Mononuclear cell (primary cell): ENCODE results near the gene PKMYT1. TPM values are rescaled to one million over a fixed set of nuclear protein-coding genes. Genes with fewer than 3 reads are reported as not detected.
"Not testable (repeated sequence)": the region's sequence is repeated elsewhere in the genome, so short reads cannot be mapped to it uniquely, and the experiment has no call there.

Experiments used
- H3K27me3 ChIP-seq: 2 replicates; pipeline ENCODE4 v1.6.0; 2011; ENCODE audit warnings: low read length, control low read depth; ENCODE audit not compliant: insufficient read depth
- H3K4me1 ChIP-seq: 2 replicates; pipeline ENCODE4 v1.5.1; 2011; ENCODE audit warnings: mild to moderate bottlenecking, low read length, control low read depth; ENCODE audit not compliant: insufficient read depth
- H3K4me3 ChIP-seq: 2 replicates; pipeline ENCODE4 v1.5.1; 2011; ENCODE audit warnings: mild to moderate bottlenecking, low read length, moderate library complexity
- H3K9me3 ChIP-seq: 2 replicates; pipeline ENCODE4 v1.5.1; 2011; ENCODE audit warnings: low read depth, mild to moderate bottlenecking, control low read depth, low read length
- total RNA-seq: library from RNA; depleted of rRNA; stranded (reverse); fragments of >200 nt; gene quantifications from one replicate; pipeline ENCODE4 v1.2.3, GENCODE V29; 2012

The PKMYT1 gene
- total RNA-seq, 1 donor: 1.3 TPM

GRCh38 chr16:2953706-2954627 lies 26.3 kb downstream of the PKMYT1 start:
- Histone ChIP-seq H3K4me3 (no peak overlapping the region), H3K27me3 (no peaks in the 10 kb centered on the region), H3K4me1 (peaks cover 9% of the 10 kb centered on the region), H3K9me3 (no peaks in the 10 kb centered on the region)

GRCh38 chr16:2952679-2953078 lies 27.6 kb downstream of the PKMYT1 start:
- H3K4me3 ChIP-seq: no peak overlapping the region
- no peaks in the 10 kb centered on the region for H3K9me3 ChIP-seq
- no peaks in the 10 kb centered on the region for H3K27me3 ChIP-seq
- peaks cover 9% of the 10 kb centered on the region for H3K4me1 ChIP-seq

- Histone ChIP-seq H3K4me3 (no peak overlapping the region), H3K4me1 (peaks cover under 1% of the 10 kb centered on the region), H3K27me3 (no peaks in the 10 kb centered on the region), H3K9me3 (no peaks in the 10 kb centered on the region)
Observed at GRCh38 chr16:2950773-2951172, 29.5 kb downstream of the PKMYT1 start.

GRCh38 chr16:2950353-2950724 lies 29.9 kb downstream of the PKMYT1 start:
- no peaks in the 10 kb centered on the region for H3K4me1 ChIP-seq
- H3K9me3 ChIP-seq: no peaks in the 10 kb centered on the region
- H3K27me3 ChIP-seq: no peaks in the 10 kb centered on the region
- no peak overlapping the region for H3K4me3 ChIP-seq

GRCh38 chr16:2949705-2950352 lies 30.4 kb downstream of the PKMYT1 start:
- Histone ChIP-seq H3K4me3 (no peak overlapping the region), H3K27me3 (no peaks in the 10 kb centered on the region), H3K4me1 (no peaks in the 10 kb centered on the region), H3K9me3 (no peaks in the 10 kb centered on the region)

- no peaks in the 10 kb centered on the region for H3K4me1 ChIP-seq
- no peaks in the 10 kb centered on the region for H3K9me3 ChIP-seq
- H3K27me3 ChIP-seq: no peaks in the 10 kb centered on the region
- no peak overlapping the region for H3K4me3 ChIP-seq
Observed at GRCh38 chr16:2948807-2949704, 31.2 kb downstream of the PKMYT1 start.

GRCh38 chr16:2946649-2947048 lies 33.6 kb downstream of the PKMYT1 start:
- H3K27me3 ChIP-seq: no peaks in the 10 kb centered on the region
- no peaks in the 10 kb centered on the region for H3K9me3 ChIP-seq
- no peak overlapping the region for H3K4me3 ChIP-seq
- H3K4me1 ChIP-seq: no peaks in the 10 kb centered on the region

GRCh38 chr16:2943716-2944115 lies 36.5 kb downstream of the PKMYT1 start:
- H3K27me3 ChIP-seq, H3K4me3 ChIP-seq, H3K9me3 ChIP-seq, H3K4me1 ChIP-seq: not testable (repeated sequence)

GRCh38 chr16:2942045-2942444 lies 38.2 kb downstream of the PKMYT1 start:
- Histone ChIP-seq H3K27me3 (no peaks in the 10 kb centered on the region), H3K4me1 (no peaks in the 10 kb centered on the region), H3K4me3 (no peak overlapping the region), H3K9me3 (no peaks in the 10 kb centered on the region)

GRCh38 chr16:2939968-2940367 lies 40.3 kb downstream of the PKMYT1 start:
- no peaks in the 10 kb centered on the region for H3K9me3 ChIP-seq
- no peak overlapping the region for H3K4me3 ChIP-seq
- no peaks in the 10 kb centered on the region for H3K27me3 ChIP-seq
- no peaks in the 10 kb centered on the region for H3K4me1 ChIP-seq

- H3K4me1 ChIP-seq: no peaks in the 10 kb centered on the region
- no peaks in the 10 kb centered on the region for H3K27me3 ChIP-seq
- H3K9me3 ChIP-seq: no peaks in the 10 kb centered on the region
- no peak overlapping the region for H3K4me3 ChIP-seq
Observed at GRCh38 chr16:2938206-2938605, 42.0 kb downstream of the PKMYT1 start.

GRCh38 chr16:2937170-2937569 lies 43.1 kb downstream of the PKMYT1 start:
- no peaks in the 10 kb centered on the region for H3K4me1 ChIP-seq
- H3K27me3 ChIP-seq: no peaks in the 10 kb centered on the region
- no peaks in the 10 kb centered on the region for H3K9me3 ChIP-seq
- no peak overlapping the region for H3K4me3 ChIP-seq

- no peaks in the 10 kb centered on the region for H3K4me1 ChIP-seq
- H3K4me3 ChIP-seq: no peak overlapping the region
- no peaks in the 10 kb centered on the region for H3K9me3 ChIP-seq
- no peaks in the 10 kb centered on the region for H3K27me3 ChIP-seq
Observed at GRCh38 chr16:2936436-2937011, 43.7 kb downstream of the PKMYT1 start.

- Histone ChIP-seq H3K4me3 (no peak overlapping the region), H3K9me3 (no peaks in the 10 kb centered on the region), H3K27me3 (no peaks in the 10 kb centered on the region), H3K4me1 (no peaks in the 10 kb centered on the region)
Observed at GRCh38 chr16:2934450-2934849, 45.8 kb downstream of the PKMYT1 start.

- Histone ChIP-seq H3K4me1 (no peaks in the 10 kb centered on the region), H3K27me3 (no peaks in the 10 kb centered on the region), H3K9me3 (no peaks in the 10 kb centered on the region), H3K4me3 (no peak overlapping the region)
Observed at GRCh38 chr16:2933701-2934100, 46.5 kb downstream of the PKMYT1 start.
